Measurements from ENCODE around the gene ZSCAN1. TPM values are rescaled to one million over a fixed set of nuclear protein-coding genes. Genes with fewer than 3 reads are reported as not detected.

ZSCAN1 gene
- total RNA-seq, 2 donors from 2014 or later: not detected

GRCh38 chr19:58020129-58020528 is 13.7 kb upstream of the ZSCAN1 start:
- H3K36me3 Mint-ChIP-seq (ENCODE audit: low read depth): no peaks in the 10 kb centered on the region
- DNase-seq: no peak
- no peak overlapping the region for H3K4me3 Mint-ChIP-seq
- ATAC-seq: no peak
- no peaks in the 10 kb centered on the region for H3K9me3 ChIP-seq (ENCODE audit: control insufficient read depth, low read length, poor library complexity, severe bottlenecking)
- H3K4me1 Mint-ChIP-seq: no peaks in the 10 kb centered on the region
- H3K27ac Mint-ChIP-seq: no peak overlapping the region
- no peaks in the 10 kb centered on the region for H3K27me3 Mint-ChIP-seq

- no peaks in the 10 kb centered on the region for H3K4me1 Mint-ChIP-seq
- no peaks in the 10 kb centered on the region for H3K27me3 Mint-ChIP-seq
Observed at GRCh38 chr19:58021541-58022282, 12.1 kb upstream of the ZSCAN1 start.

DNA sequence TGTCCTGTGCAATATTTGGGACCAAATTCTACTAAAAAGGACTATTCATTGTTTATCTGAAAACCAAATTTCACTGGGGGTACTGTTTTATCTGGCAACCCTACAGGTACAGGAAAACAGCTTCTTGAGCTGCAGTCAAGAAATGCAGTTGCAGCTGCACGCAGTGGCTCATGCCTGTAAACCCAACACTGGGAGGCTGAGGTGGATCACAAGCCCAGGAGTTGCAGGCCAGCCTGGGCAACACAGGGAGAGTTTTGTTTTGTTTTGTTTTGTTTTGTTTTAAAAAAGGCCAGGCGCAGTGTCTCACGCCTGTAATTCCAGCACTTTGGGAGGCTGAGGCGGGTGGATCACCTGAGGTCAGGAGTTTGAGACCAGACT is 11.6 kb upstream of the ZSCAN1 start:
- ATAC-seq (no peak), DNase-seq (no peak)
- H3K9me3 ChIP-seq (ENCODE audit: control insufficient read depth, low read length, poor library complexity, severe bottlenecking): no peaks in the 10 kb centered on the region
- Mint-ChIP-seq H3K27ac (no peak overlapping the region), H3K4me3 (no peak overlapping the region), H3K4me1 (no peaks in the 10 kb centered on the region), H3K27me3 (no peaks in the 10 kb centered on the region), H3K36me3 (ENCODE audit: low read depth) (no peaks in the 10 kb centered on the region)

More at GRCh38 chr19:58021541-58022282, 12.1 kb upstream of the ZSCAN1 start:
- DNase-seq (no peak), ATAC-seq (peak; percentile 71)
- H3K27ac Mint-ChIP-seq: no peak overlapping the region
- H3K36me3 Mint-ChIP-seq (ENCODE audit: low read depth): no peaks in the 10 kb centered on the region
- H3K9me3 ChIP-seq (ENCODE audit: control insufficient read depth, low read length, poor library complexity, severe bottlenecking): no peaks in the 10 kb centered on the region
- H3K4me3 Mint-ChIP-seq: no peak overlapping the region

DNA sequence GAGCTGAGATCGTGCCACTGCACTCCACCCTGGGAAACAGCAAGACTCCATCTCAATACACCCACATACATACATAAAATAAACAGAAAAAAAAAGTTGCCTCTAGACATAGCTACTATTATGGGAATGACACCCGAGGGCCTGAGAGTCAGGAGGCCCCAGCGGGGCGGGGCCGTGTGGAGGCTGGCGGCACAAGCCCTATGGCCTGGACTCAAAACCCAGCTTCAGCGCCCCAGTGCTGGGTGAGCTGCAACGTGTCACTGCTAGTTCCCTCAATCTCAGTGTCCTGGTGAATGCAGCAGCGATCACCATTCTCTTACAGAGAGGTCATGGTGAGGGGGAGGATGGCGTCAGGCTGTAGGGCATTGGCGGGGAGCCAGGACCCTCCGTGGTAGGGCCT is 9.2 kb upstream of the ZSCAN1 start:
- Mint-ChIP-seq H3K27me3 (no peaks in the 10 kb centered on the region), H3K4me3 (no peak overlapping the region), H3K36me3 (ENCODE audit: low read depth) (peaks cover 2% of the 10 kb centered on the region), H3K27ac (no peak overlapping the region), H3K4me1 (no peaks in the 10 kb centered on the region)
- H3K9me3 ChIP-seq (ENCODE audit: control insufficient read depth, low read length, poor library complexity, severe bottlenecking): no peaks in the 10 kb centered on the region
- no peak for ATAC-seq
- no peak for DNase-seq

DNA sequence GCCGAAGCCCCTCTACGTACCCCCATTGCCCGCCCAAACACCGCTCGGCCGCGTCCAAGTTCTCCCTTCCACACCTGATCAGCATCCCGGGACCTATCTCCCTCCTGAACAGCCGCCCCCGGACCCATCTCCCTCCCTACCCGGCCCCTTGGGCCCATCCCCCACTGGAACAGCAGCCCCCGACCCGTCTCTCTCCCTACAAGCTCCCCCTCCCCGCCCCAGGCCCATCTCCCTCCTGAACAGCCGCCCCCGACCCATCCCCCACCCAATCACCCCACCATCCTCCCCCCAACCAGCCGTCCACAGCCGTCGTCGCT is 610 bp downstream of the ZSCAN1 start:
- H3K27me3 Mint-ChIP-seq: no peaks in the 10 kb centered on the region
- H3K9me3 ChIP-seq (ENCODE audit: control insufficient read depth, low read length, poor library complexity, severe bottlenecking): peaks cover 5% of the 10 kb centered on the region
- no peaks in the 10 kb centered on the region for H3K4me1 Mint-ChIP-seq
- H3K27ac Mint-ChIP-seq: no peak overlapping the region
- ATAC-seq: no peak
- H3K36me3 Mint-ChIP-seq (ENCODE audit: low read depth): peaks cover 4% of the 10 kb centered on the region
- DNase-seq: no peak
- no peak overlapping the region for H3K4me3 Mint-ChIP-seq

DNA sequence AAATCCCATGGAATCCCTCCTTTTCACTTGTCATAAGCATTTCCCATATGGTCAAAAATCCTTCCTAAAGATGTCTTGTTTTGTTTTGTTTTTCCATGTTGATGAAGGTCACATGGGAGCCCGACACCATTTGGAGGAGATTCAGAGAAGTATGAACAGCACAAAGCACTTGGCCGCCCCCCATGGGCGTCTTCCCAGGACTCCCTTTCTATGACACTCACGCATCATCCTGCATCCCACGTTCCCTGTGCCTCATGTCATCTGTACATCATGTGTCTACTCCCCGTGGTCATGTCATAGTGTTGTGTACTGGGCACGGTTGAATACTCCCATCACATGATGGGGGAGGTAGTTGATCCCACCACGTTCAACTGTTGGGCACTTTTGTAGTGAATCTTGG is 2.0 kb downstream of the ZSCAN1 start:
- no peaks in the 10 kb centered on the region for H3K27me3 Mint-ChIP-seq
- no peak for ATAC-seq
- H3K4me1 Mint-ChIP-seq: no peaks in the 10 kb centered on the region
- DNase-seq: no peak
- H3K4me3 Mint-ChIP-seq: no peak overlapping the region
- H3K9me3 ChIP-seq (ENCODE audit: control insufficient read depth, low read length, poor library complexity, severe bottlenecking): peaks cover 8% of the 10 kb centered on the region
- peaks cover 4% of the 10 kb centered on the region for H3K36me3 Mint-ChIP-seq (ENCODE audit: low read depth)
- no peak overlapping the region for H3K27ac Mint-ChIP-seq

- DNase-seq: no peak
- ATAC-seq: no peak
- Mint-ChIP-seq H3K27ac (no peak overlapping the region), H3K4me1 (no peaks in the 10 kb centered on the region), H3K4me3 (no peak overlapping the region), H3K27me3 (no peaks in the 10 kb centered on the region), H3K36me3 (ENCODE audit: low read depth) (peaks cover 4% of the 10 kb centered on the region)
- peaks cover 3% of the 10 kb centered on the region for H3K9me3 ChIP-seq (ENCODE audit: control insufficient read depth, low read length, poor library complexity, severe bottlenecking)
Observed at GRCh38 chr19:58037927-58038687, 4.3 kb downstream of the ZSCAN1 start.

GRCh38 chr19:58038688-58039204 is 4.9 kb downstream of the ZSCAN1 start:
- H3K9me3 ChIP-seq (ENCODE audit: control insufficient read depth, low read length, poor library complexity, severe bottlenecking): peaks cover 3% of the 10 kb centered on the region
- Mint-ChIP-seq H3K4me1 (no peaks in the 10 kb centered on the region), H3K27ac (no peak overlapping the region), H3K36me3 (ENCODE audit: low read depth) (peaks cover 4% of the 10 kb centered on the region), H3K27me3 (no peaks in the 10 kb centered on the region), H3K4me3 (no peak overlapping the region)
- DNase-seq (no peak), ATAC-seq (no peak)

GRCh38 chr19:58040751-58041525 is 7.1 kb downstream of the ZSCAN1 start:
- no peaks in the 10 kb centered on the region for H3K27me3 Mint-ChIP-seq
- no peak overlapping the region for H3K27ac Mint-ChIP-seq
- H3K36me3 Mint-ChIP-seq (ENCODE audit: low read depth): peaks cover 4% of the 10 kb centered on the region
- H3K9me3 ChIP-seq (ENCODE audit: control insufficient read depth, low read length, poor library complexity, severe bottlenecking): peaks cover 3% of the 10 kb centered on the region
- H3K4me3 Mint-ChIP-seq: no peak overlapping the region
- H3K4me1 Mint-ChIP-seq: no peaks in the 10 kb centered on the region
- ATAC-seq: no peak
- no peak for DNase-seq

- Mint-ChIP-seq H3K36me3 (ENCODE audit: low read depth) (peaks cover 4% of the 10 kb centered on the region), H3K4me3 (no peak overlapping the region), H3K27ac (no peak overlapping the region), H3K4me1 (no peaks in the 10 kb centered on the region), H3K27me3 (no peaks in the 10 kb centered on the region)
- H3K9me3 ChIP-seq (ENCODE audit: control insufficient read depth, low read length, poor library complexity, severe bottlenecking): peaks cover 3% of the 10 kb centered on the region
- no peak for ATAC-seq
- DNase-seq: no peak
Observed at GRCh38 chr19:58042495-58043340, 8.9 kb downstream of the ZSCAN1 start.

- H3K4me1 Mint-ChIP-seq: no peaks in the 10 kb centered on the region
- no peaks in the 10 kb centered on the region for H3K36me3 Mint-ChIP-seq (ENCODE audit: low read depth)
- H3K27ac Mint-ChIP-seq: no peak overlapping the region
- ATAC-seq (no peak), DNase-seq (no peak)
- H3K4me3 Mint-ChIP-seq: no peak overlapping the region
- H3K27me3 Mint-ChIP-seq: no peaks in the 10 kb centered on the region
- H3K9me3 ChIP-seq (ENCODE audit: control insufficient read depth, low read length, poor library complexity, severe bottlenecking): peaks cover 3% of the 10 kb centered on the region
Observed at GRCh38 chr19:58044391-58044790, 10.6 kb downstream of the ZSCAN1 start.

DNA sequence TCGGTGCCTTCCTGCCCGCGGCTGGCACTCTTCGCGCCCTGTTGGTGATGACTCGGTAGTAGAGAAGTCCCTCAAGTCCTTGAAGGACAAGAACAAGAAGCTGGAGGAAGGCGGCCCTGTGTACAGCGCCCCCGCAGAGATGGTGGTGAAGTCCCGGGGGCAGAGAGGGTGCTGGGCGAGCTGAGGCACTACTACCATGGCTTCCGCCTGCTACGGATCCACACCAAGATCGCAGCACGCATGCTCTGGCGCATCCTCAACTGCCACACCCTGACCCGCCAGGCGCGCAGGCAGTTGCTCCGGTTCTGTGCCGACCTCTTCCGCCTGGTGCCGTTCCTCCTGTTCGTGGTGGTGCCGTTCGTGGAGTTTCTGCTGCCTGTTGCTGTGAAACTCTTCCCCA is 11.1 kb downstream of the ZSCAN1 start:
- Mint-ChIP-seq H3K27ac (no peak overlapping the region), H3K4me1 (no peaks in the 10 kb centered on the region), H3K4me3 (no peak overlapping the region), H3K36me3 (ENCODE audit: low read depth) (no peaks in the 10 kb centered on the region), H3K27me3 (no peaks in the 10 kb centered on the region)
- ATAC-seq (no peak), DNase-seq (no peak)
- H3K9me3 ChIP-seq (ENCODE audit: control insufficient read depth, low read length, poor library complexity, severe bottlenecking): no peaks in the 10 kb centered on the region

Data from T-helper 17 cell (primary cell).